Hepatic stellate cell (primary cell): ENCODE results near the gene PLXNA2.

Experiments
- DNase-seq: peaks from one replicate; pipeline ENCODE4 v3.0.0; 2011; ENCODE audit warnings: low spot score

The PLXNA2 gene

DNA sequence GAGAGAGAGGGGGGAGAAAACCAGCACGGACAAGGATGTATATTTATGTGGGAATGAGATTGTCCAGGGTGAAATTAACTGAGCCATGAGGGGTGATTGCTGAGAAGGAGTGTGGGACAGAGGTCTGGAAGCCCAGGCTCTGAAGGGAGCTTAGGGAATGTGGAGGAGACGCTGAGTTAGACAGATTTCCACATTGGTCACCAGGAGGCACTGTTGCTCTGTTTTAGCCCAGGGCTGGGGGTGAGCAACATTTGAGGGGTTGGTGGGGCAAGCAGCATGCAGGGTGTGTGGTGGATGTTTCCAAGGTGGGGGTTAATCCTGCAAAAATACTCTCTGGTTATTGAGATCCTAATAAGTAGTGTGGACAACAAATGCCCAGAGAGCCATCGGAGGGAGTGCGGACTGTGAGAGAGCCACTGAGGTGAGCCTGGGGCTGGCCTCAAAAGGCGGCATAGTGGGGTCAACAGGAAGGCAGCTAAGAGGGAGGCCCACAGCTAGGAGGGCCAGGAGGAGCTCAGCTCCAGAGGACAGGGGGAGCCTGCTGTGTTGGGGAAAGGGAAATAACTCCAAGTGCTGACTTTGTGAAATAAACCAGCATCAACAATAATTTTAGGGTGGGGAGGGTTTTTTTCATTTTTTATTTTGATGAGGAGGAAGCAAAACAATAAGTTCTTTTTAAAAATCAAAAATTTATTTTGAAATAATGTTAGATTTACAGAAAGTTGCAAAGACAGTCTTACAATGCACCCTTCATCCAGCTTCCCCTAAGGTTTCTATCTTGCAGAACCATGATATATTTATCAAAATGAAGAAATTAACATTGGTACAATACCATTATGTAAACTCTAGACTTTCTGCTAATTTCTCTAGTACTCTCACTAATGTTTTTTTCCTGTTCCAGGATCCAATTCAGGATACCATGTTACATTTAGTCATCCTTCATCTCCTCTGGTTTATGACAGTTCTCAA, 250.4 kb downstream of the PLXNA2 start:
- no peak for DNase-seq

DNA sequence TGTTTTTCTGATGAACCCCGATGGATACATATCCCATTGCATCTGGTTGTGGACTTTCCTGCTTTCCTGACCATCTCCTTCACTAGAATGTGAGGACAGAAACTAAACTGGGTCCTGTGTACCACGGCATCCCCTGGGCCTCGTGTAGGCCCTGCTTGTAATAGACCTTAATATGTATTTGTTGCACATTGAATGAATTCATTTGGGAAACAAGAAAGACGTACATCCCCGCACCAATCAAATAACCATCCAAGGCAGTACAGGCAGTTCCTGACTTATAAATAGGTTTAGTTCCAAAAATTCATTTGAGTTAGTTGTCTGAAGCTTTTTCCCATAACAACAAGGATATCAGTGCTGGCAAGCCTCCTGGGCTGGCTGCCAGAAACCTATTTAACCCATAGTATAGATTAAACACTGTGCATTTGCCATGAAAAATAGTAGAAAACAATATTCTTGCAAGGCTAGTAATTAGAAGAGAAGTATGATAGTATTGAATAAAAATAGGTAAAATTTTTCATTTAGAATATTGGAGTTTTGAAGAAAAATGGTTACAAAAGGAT, 251.4 kb downstream of the PLXNA2 start:
- DNase-seq, result no peak

DNA sequence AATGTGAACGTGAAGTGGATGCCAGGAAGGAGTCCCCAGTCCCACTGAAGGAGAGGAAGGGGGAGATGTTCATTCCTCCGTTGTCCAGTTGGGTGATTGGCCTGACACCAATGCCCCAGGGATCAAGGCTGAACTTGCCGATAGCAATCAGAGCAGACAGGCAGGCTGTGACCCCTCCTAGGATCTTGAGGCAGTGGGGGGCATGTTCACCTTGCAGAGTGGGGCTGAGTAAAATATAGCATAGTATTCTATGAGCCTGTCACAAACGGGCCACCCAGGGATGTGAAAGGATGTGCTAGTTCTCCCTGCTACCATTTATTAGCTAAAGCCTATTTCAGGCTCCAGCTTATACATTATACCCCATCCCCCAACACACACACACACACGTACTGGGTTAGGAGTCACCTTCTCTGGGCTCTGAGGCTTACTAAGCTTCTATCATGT, 252.6 kb downstream of the PLXNA2 start:
- no peak for DNase-seq

DNA sequence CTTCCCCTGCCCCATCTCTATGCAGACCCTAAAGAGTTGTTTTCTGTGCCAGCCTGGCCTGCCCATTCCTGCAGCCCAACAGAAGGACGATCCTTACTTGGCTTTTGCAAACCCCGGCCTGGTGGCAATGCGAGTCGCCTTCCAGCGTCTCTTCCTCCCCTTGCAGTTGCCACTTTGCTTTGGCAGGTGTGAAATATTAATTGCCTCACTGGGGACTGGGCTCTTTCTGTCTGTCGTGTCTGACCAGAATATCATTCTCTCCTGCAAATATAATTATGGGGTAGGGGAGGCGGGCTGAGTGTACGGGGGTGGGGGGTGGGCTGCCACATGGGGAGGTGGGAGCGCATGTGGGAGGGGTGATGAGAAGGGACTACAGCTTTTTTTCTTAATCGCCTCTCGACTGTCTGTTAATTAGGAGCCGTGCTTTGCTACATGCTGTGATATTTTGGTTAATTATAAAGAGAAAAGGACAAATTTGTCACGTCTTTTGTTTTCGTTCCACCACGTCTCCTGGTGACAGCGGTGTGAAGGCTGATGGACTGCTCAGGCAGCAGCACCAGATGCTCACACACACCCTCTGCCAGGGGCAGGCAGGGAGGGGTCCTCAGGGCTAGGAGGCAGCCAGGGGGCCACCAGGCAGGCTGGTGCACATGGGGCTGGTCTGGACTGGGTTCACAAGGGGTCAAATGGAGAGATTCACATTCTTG, 253.2 kb downstream of the PLXNA2 start:
- no peak for DNase-seq

DNA sequence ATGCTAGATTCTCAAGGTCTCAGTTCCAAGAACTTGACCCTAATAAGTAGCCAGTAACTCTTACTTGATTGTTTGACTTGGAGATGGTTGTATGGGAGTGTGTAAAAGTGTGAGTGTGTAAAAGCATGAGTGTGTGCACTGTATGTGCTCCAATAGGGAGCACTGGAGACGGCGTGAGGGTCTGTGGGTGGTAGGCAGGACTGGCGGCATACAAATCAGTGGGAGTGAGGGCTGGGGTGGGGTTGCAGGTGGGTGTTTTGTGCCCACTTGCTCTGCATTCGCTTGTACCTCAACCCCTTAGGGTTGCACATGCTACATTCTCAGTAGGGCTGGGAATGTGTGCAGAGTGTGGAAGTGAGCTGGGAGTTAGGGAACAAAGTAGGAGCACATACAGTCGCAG, 253.7 kb downstream of the PLXNA2 start:
- no peak for DNase-seq

DNA sequence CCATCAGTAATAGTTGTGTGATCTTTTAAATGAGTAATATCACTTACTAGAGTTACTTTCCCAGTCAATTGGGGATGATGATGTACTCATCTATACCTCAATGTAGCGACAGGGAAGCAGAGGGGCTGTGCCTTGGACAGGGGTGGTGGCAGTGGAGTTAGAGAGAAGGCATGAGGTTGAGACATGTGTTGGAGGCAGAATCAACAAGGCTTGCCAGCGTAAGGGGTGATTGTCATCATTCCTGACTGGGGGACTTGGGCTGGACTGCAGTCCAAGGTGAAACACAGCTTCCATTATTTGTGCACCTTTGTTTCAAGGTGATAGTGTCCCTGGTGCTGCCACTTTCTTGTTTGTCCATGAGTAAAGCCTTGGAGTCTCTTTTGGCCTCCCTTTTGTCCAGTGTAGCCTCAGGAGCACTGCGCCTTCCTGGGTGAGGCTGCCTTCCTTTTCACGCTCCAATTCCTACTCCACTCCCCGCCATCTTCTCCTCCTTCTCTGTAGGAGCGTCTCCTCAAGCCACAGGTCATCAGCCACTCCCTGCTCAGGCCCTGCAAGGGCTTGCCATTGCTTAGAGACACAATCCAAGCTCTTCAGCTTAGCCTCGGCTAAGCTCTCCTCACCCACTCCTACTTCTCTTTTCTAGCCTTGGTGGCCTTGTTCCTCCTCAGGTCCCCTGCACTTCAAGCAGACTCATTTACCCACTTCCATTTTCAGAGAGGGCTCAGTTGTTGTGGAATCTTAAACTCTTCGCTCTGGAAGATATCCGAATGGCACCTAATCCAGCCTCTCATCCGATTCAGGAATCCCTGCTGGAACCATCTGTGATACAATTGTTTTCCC, 255.6 kb downstream of the PLXNA2 start:
- DNase-seq, result no peak

DNA sequence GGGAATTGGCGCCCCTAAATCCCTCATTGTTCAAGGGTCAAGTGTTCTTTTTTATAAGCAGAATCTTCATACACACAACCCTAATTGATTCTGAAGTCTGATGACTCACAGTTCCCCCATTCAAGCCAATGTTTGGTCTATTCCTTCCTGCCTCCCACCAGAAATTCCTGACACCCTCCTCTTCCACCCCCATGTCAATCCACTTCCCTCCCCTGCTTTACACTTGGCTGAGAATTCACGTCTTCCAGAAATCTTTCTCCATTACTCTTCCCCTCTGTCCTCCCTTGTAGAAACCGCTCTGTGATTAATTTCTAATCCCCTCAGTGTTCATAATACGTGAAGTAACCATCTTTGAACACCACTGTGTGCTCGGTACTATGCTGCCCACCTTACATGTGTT, 257.0 kb downstream of the PLXNA2 start:
- no peak for DNase-seq

DNA sequence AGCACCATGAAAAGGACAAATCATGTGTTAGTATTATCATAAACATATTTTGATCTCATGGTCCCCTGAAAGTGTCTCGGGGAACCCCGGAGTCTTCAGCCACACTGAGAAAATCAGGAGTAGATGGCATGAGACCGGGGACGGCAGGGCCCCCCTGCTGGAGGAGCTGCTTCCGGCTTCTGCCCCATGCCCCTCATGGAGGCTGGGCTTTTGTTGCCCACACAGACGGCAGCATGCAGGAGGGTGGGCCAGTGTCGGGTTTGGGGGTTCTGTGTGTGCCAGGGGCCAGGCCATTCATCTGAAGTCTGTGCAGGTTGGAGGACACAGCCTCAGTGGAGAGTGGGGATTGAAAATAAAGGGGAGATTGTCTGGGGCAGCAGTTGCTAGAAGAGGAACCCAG, 258.2 kb downstream of the PLXNA2 start:
- DNase-seq, result no peak

DNA sequence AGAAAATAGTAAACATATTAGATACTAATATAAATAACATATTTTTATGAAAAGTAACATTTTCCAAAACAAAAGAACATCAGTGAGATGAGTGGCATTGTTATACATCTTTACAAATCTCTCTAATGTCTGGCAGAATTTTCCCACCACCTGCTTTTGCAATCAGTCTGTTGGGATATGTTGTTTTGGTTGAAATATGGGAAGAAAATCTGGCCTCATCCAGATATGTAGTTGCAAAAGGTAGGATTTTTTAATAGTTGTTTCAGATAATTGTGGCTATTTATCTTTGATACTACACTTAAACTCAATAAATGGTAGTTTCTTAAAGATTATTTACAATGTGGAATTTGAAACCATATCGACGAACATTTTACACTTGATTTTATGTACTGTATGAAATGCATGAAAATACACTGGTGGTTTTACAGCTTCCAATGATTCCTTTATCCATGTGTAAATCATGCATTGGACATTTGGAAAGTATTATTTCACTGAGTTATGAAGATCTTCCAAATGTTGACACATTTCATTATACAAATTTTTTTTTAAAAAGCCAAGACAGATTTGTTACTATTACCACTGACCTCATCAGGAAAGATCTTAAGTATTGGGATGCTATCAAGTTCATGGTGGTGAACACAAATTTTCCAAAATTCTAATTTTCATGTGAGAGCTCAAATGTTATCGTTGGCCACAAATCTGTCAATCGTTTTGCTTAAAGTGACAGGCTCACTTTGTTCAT, 259.2 kb downstream of the PLXNA2 start:
- no peak for DNase-seq

DNA sequence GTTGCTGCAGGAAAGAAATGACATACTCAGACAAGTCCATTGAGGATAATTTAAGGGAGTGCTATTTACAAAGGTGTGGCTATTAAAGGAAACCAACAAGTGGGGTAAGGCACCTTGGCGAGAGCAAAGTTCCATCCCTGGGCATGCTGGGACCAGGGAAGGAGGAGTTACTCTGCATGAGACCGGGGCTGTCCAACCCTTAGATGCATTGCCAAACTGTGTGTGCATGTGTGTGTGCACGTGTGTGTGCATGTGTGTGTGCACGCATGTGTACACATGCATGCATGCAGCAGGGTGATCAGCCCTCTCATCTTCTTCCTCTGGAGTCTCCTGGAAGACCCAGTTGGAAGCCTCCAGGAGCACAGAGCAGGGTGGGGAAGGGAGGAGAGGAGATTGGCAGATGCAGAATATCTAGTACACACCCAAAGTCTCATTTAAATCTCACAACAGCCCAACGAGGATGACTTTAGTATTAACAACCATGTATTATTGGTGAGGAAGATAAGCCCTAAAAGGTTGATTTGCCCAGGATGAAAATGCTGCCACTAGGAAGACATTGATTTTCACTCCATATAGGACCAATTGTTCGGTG, 261.0 kb downstream of the PLXNA2 start:
- DNase-seq, result no peak

DNA sequence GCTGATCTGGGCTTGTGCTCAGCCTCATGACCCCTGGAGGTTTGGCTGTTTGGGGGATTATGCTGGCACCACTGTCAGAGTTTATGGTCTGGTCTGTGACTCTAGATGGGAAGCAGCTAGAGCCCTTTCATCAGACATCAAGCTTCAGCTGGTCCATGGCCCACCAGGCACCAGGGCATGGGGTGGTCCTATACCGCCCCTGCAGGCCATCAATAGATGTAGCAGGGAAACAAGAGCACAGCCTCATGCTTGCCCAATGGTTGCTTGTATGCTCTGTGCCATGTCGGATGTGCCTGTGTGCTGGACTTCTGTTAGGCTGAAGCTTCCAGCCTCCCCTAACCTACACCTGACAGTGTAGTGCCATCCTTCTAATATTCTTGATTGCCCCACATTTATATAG, 262.2 kb downstream of the PLXNA2 start:
- DNase-seq, result no peak

DNA sequence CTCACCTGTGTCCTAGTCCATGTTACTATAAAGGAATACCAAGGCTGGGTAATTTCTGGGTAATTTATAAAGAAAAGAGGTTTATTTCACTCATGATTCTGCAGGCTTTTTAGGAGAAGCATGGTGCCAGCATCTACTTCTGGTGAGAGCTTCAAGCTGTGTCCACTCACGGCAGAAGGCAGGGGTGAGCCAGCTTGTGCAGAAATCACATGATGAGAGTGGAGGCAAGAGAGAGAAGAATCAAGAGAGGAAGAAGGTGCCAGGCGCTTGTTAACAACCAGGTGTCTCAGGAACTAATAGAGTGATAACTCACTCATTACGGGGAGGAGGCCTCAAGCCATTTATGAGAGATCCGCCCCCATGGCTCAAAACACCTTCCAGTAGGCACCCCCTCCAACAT, 265.7 kb downstream of the PLXNA2 start:
- no peak for DNase-seq

DNA sequence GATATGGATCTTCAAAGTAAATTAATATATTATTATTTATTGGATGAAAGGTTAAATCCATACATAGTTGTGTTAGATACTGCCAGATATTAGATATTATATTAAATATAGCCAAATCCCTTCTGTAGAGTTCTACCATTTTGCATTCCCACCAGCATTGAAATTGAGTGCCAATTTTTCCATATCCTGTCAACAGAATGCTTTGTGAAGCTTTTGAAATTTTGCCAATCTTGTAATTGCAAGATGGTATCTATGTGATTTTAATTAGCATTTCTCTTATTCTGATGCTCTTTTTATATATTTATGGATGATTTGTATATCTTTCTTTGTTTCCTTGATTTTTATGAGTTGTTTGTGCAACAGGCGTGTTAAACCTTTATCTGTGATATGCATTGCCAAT, 266.3 kb downstream of the PLXNA2 start:
- no peak for DNase-seq

DNA sequence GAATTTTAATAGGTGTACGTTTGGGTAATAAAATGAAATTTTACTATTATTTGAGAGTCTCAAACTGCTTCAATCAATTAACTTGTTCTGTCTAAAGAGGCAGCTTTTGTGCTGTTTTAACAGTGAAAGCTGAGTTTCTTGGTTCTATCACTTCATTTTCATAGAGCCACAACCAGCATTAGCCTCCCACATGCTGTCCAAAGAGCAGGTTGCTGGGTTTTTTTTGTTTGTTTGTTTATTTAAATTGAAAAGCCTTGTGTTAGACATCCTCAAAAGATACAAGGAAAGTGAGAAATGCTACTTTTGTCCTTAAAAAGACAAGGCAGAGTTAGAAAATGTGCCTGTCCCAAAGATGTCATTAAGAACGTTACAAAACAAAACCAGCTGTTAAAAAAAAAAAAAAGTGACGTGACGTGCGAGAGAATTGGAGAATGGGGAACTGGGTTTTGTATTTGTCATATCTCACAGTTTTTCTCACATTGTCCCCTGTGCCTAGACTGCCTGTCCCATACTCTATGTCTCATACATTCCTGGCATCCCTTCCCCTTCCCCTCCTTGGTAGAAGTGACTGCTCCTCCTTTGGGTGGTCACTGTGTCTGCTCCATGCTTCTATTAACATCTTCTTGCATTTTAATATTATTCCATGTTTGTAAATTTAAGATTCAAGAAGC, 270.2 kb downstream of the PLXNA2 start:
- no peak for DNase-seq

DNA sequence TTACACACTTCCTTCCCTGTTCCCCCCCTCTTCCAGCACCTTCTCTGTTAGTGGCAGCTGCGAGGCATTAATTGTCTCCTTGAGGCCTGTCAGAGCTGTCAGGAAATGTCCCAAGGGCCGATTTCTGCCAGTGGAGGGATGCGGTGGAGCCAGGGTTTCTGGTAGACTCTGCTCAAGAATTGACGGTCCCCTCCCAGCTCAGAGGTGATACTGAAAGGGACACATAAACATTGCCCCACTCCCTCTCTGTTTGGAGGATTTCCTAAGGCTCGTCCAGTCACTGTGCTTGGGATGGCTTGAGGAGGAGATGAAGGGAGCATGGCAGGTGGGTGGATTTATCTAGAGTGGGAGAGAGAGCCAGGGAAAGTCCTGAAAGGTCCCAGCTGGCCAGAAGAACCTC, 271.8 kb downstream of the PLXNA2 start:
- no peak for DNase-seq
